HepG2 (cell line): ENCODE measurements around the gene HIVEP2. TPM values are rescaled to one million over a fixed set of nuclear protein-coding genes. Genes with fewer than 3 reads are reported as not detected.

Experiments
- ARNT2 ChIP-seq: sonication (generic); formaldehyde crosslinking; IDR thresholded peaks from 2 replicates; pipeline ENCODE4 v1.8.0; 2022; ENCODE audit warnings: mild to moderate bottlenecking, low read depth, missing genetic modification reagents, moderate library complexity
- ATRX ChIP-seq: sonication (generic); formaldehyde crosslinking; IDR thresholded peaks from 2 replicates; pipeline ENCODE4 v1.4.0; 2020; ENCODE audit warnings: missing genetic modification reagents, borderline replicate concordance
- ETV6 ChIP-seq: sonication (generic); formaldehyde crosslinking; conservative IDR thresholded peaks from 2 replicates; pipeline ENCODE4 v1.4.0; 2020; ENCODE audit warnings: missing genetic modification reagents
- HMG20A ChIP-seq: IDR thresholded peaks from 2 replicates; pipeline ENCODE4 v1.6.1; 2016; ENCODE audit warnings: borderline replicate concordance
- HNF4G ChIP-seq, 2 experiments: sonication (generic) in 1 of 2; formaldehyde crosslinking in 1 of 2; IDR thresholded peaks; 2 replicates each; pipeline versions ENCODE4 v1.4.0 to v1.6.1; 2011 to 2020; ENCODE audit warnings: borderline replicate concordance in 2 of 2, low read depth in 2 of 2, mild to moderate bottlenecking in 2 of 2, low read length in 1 of 2, missing genetic modification reagents in 1 of 2, moderate library complexity in 1 of 2
- HNRNPK ChIP-seq: fragments of 200-400 bp; formaldehyde crosslinking; IDR thresholded peaks from 2 replicates; pipeline ENCODE4 v1.6.1; 2018; ENCODE audit warnings: low read length, low read depth, moderate library complexity, mild to moderate bottlenecking; ENCODE audit not compliant: poor library complexity, severe bottlenecking
- KDM2A ChIP-seq: sonication (generic); formaldehyde crosslinking; IDR thresholded peaks from 2 replicates; pipeline ENCODE4 v1.4.0; 2020; ENCODE audit warnings: low read depth, missing genetic modification reagents, borderline replicate concordance
- MAFG ChIP-seq: sonication (generic); formaldehyde crosslinking; IDR thresholded peaks from 2 replicates; pipeline ENCODE4 v1.5.1; 2020; ENCODE audit warnings: mild to moderate bottlenecking, missing genetic modification reagents
- MIER3 ChIP-seq: IDR thresholded peaks from 2 replicates; pipeline ENCODE4 v1.6.1; 2016; ENCODE audit warnings: missing compliant biosample characterization, borderline replicate concordance
- POLR2G ChIP-seq: fragments of 200-400 bp; formaldehyde crosslinking; IDR thresholded peaks from 2 replicates; pipeline ENCODE4 v1.6.1; 2018; ENCODE audit warnings: mild to moderate bottlenecking, low read depth, low read length, moderate library complexity
- REXO4 ChIP-seq: sonication (generic); formaldehyde crosslinking; IDR thresholded peaks from 2 replicates; pipeline ENCODE4 v1.8.0; 2022; ENCODE audit warnings: missing genetic modification reagents, mild to moderate bottlenecking, borderline replicate concordance
- SOX13 ChIP-seq, 3 experiments: fragments of 450-650 bp in 1 of 3; sonication (generic) in 1 of 3; formaldehyde crosslinking in 1 of 3; IDR thresholded peaks in 2 of 3; conservative IDR thresholded peaks in 1 of 3; 2 replicates each; pipeline versions ENCODE4 v1.5.0 to v1.6.1; 2016 to 2020; ENCODE audit warnings: antibody characterized with exemption in 1 of 3, mild to moderate bottlenecking in 1 of 3, missing compliant biosample characterization in 1 of 3, missing genetic modification reagents in 1 of 3, moderate library complexity in 1 of 3
- SSRP1 ChIP-seq: IDR thresholded peaks from 2 replicates; pipeline ENCODE4 v1.6.1; 2016; ENCODE audit warnings: control low read depth
- TBP ChIP-seq: sonication (generic); formaldehyde crosslinking; IDR thresholded peaks from 2 replicates; pipeline ENCODE4 v1.5.0; 2020; ENCODE audit warnings: missing genetic modification reagents
- TCF7 ChIP-seq: sonication (generic); IDR thresholded peaks from 2 replicates; pipeline ENCODE4 v1.6.1; 2016; ENCODE audit warnings: antibody characterized with exemption, low read depth
- TOE1 ChIP-seq: sonication (generic); formaldehyde crosslinking; IDR thresholded peaks from 2 replicates; pipeline ENCODE4 v1.4.0; 2020; ENCODE audit warnings: mild to moderate bottlenecking, missing genetic modification reagents
- U2AF2 ChIP-seq: fragments of 200-400 bp; formaldehyde crosslinking; IDR thresholded peaks from 2 replicates; pipeline ENCODE4 v1.6.1; 2017; ENCODE audit warnings: low read depth, mild to moderate bottlenecking, low read length
- ZFP36L1 ChIP-seq: sonication (generic); formaldehyde crosslinking; IDR thresholded peaks from 2 replicates; pipeline ENCODE4 v1.8.0; 2022; ENCODE audit warnings: mild to moderate bottlenecking, missing genetic modification reagents, moderate library complexity
- ZNF44 ChIP-seq: sonication (generic); formaldehyde crosslinking; IDR thresholded peaks from 2 replicates; pipeline ENCODE4 v1.5.1; 2020; ENCODE audit warnings: mild to moderate bottlenecking, missing genetic modification reagents
- ZNF619 ChIP-seq: sonication (generic); formaldehyde crosslinking; IDR thresholded peaks from 2 replicates; pipeline ENCODE4 v1.4.0; 2020; ENCODE audit warnings: mild to moderate bottlenecking, missing genetic modification reagents
- polyA plus RNA-seq, 8 experiments: library from polyadenylated mRNA; depleted of rRNA in 3 of 8; stranded (reverse) in 7 of 8; unstranded in 1 of 8; fragments of >200 nt; fragmentation: Illumina TruSeq in 4 of 8; extraction: Trizol in 4 of 8; gene quantifications; 2 replicates each; pipeline versions ENCODE4 v1.2.1 to v1.2.3, GENCODE V29; 2011 to 2016; ENCODE audit warnings: low read depth in 4 of 8, missing spikeins in 1 of 8, mixed read lengths in 1 of 8; ENCODE audit not compliant: insufficient read depth in 1 of 8
- total RNA-seq, 5 experiments: library from RNA; depleted of rRNA; stranded (reverse); fragments of >200 nt; fragmentation: Illumina TruSeq; extraction: Trizol; gene quantifications; 2 replicates each; pipeline ENCODE4 v1.2.3, GENCODE V29; 2016; ENCODE audit warnings: low read depth in 1 of 5
- TF ChIP-seq, protein P1 (sequence below): sonication (generic); formaldehyde crosslinking; IDR thresholded peaks from 2 replicates; pipeline ENCODE4 v1.4.0; 2020; ENCODE audit warnings: mild to moderate bottlenecking, missing genetic modification reagents
- TF ChIP-seq, protein P2 (sequence below): sonication (generic); formaldehyde crosslinking; IDR thresholded peaks from 2 replicates; pipeline ENCODE4 v1.5.0; 2020; ENCODE audit warnings: mild to moderate bottlenecking, missing genetic modification reagents

HIVEP2 gene
- total and polyA plus RNA-seq, 2 of the 13 experiments (the other 11 are each of a cell fraction or from before 2014, with no cell fraction given): 3.4 to 12.9 TPM

GRCh38 chr6:142946924-142947713, 2.1 kb upstream of the HIVEP2 start (continued):
- TF ChIP-seq, protein P1, sequence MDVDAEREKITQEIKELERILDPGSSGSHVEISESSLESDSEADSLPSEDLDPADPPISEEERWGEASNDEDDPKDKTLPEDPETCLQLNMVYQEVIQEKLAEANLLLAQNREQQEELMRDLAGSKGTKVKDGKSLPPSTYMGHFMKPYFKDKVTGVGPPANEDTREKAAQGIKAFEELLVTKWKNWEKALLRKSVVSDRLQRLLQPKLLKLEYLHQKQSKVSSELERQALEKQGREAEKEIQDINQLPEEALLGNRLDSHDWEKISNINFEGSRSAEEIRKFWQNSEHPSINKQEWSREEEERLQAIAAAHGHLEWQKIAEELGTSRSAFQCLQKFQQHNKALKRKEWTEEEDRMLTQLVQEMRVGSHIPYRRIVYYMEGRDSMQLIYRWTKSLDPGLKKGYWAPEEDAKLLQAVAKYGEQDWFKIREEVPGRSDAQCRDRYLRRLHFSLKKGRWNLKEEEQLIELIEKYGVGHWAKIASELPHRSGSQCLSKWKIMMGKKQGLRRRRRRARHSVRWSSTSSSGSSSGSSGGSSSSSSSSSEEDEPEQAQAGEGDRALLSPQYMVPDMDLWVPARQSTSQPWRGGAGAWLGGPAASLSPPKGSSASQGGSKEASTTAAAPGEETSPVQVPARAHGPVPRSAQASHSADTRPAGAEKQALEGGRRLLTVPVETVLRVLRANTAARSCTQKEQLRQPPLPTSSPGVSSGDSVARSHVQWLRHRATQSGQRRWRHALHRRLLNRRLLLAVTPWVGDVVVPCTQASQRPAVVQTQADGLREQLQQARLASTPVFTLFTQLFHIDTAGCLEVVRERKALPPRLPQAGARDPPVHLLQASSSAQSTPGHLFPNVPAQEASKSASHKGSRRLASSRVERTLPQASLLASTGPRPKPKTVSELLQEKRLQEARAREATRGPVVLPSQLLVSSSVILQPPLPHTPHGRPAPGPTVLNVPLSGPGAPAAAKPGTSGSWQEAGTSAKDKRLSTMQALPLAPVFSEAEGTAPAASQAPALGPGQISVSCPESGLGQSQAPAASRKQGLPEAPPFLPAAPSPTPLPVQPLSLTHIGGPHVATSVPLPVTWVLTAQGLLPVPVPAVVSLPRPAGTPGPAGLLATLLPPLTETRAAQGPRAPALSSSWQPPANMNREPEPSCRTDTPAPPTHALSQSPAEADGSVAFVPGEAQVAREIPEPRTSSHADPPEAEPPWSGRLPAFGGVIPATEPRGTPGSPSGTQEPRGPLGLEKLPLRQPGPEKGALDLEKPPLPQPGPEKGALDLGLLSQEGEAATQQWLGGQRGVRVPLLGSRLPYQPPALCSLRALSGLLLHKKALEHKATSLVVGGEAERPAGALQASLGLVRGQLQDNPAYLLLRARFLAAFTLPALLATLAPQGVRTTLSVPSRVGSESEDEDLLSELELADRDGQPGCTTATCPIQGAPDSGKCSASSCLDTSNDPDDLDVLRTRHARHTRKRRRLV (CRISPR knock-in tag): peak; percentile 48; the same call in 1 of the 2 replicates
- TF ChIP-seq MIER3 (CRISPR knock-in tag) (no peak; the same call in 1 of the 2 replicates), SSRP1 (no peak), HMG20A (CRISPR knock-in tag) (peak; percentile 63; the same call in 1 of the 2 replicates), MAFG (CRISPR knock-in tag) (no peak), ETV6 (CRISPR knock-in tag) (no peak), ARNT2 (CRISPR knock-in tag) (peak; percentile 34; the same call in 1 of the 2 replicates), HNF4G (IDR thresholded peaks at IDR 0.05; ENCODE audit: borderline replicate concordance, low read depth, low read length) (no peak), HNF4G (CRISPR knock-in tag; IDR thresholded peaks at IDR 0.05; ENCODE audit: borderline replicate concordance, low read depth) (no peak), REXO4 (CRISPR knock-in tag) (no peak), HNRNPK (no peak), ZNF619 (CRISPR knock-in tag) (no peak), TBP (CRISPR knock-in tag) (no peak), TCF7 (no peak; the same call in 1 of the 2 replicates), TOE1 (CRISPR knock-in tag) (no peak), POLR2G (0 out of 2 replicates have a peak, but pooled peaks have one; percentile 38), SOX13 (IDR thresholded peaks at IDR 0.05) (peak; percentile 52; the same call in 1 of the 2 replicates), SOX13 (CRISPR knock-in tag; conservative IDR thresholded peaks at IDR 0.05 in 1 of 2, IDR thresholded peaks at IDR 0.05 in 1 of 2) (peak in 1 of 2 experiments; percentile 79; a peak in 3 of 4 replicates), ZFP36L1 (CRISPR knock-in tag) (no peak), KDM2A (CRISPR knock-in tag) (peak; percentile 92), U2AF2 (no peak), ATRX (CRISPR knock-in tag) (no peak), ZNF44 (CRISPR knock-in tag) (no peak)
- TF ChIP-seq, protein P2, sequence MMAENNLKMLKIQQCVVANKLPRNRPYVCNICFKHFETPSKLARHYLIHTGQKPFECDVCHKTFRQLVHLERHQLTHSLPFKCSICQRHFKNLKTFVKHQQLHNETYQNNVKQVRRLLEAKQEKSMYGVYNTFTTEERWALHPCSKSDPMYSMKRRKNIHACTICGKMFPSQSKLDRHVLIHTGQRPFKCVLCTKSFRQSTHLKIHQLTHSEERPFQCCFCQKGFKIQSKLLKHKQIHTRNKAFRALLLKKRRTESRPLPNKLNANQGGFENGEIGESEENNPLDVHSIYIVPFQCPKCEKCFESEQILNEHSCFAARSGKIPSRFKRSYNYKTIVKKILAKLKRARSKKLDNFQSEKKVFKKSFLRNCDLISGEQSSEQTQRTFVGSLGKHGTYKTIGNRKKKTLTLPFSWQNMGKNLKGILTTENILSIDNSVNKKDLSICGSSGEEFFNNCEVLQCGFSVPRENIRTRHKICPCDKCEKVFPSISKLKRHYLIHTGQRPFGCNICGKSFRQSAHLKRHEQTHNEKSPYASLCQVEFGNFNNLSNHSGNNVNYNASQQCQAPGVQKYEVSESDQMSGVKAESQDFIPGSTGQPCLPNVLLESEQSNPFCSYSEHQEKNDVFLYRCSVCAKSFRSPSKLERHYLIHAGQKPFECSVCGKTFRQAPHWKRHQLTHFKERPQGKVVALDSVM (CRISPR knock-in tag): peak; percentile 35; the same call in 1 of the 2 replicates
